ENCODE results near the gene SPON1. TPM values are rescaled to one million over a fixed set of nuclear protein-coding genes. Genes with fewer than 3 reads are reported as not detected.

Gene SPON1
- total RNA-seq, 3 donors from 2014 or later (not counting 1 experiment from before 2014, with no cell fraction given): 0.09 to 0.18 TPM; not detected in 1

GRCh38 chr11:13954591-13954990, 7.9 kb upstream of the SPON1 start:
- no peaks in the 10 kb centered on the region for H3K36me3 ChIP-seq (ENCODE audit: control insufficient read depth, insufficient read depth, low read length)
- ATAC-seq: no peak
- H3K27me3 ChIP-seq (ENCODE audit: control insufficient read depth, insufficient read depth, low read length): peaks cover 8% of the 10 kb centered on the region
- H3K9me3 Mint-ChIP-seq: no peaks in the 10 kb centered on the region
- H3K27me3 Mint-ChIP-seq (ENCODE audit: low read depth in 2 of 2): peaks cover 12 to 14% of the 10 kb centered on the region in 2 donors
- DNase-seq: no peak
- H3K9me3 ChIP-seq (ENCODE audit: control insufficient read depth, insufficient read depth, low read length): no peaks in the 10 kb centered on the region
- no peaks in the 10 kb centered on the region for H3K4me1 ChIP-seq (ENCODE audit: control insufficient read depth, insufficient read depth, low read length)
- intact Hi-C loops (cut with micrococcal nuclease): no loop called here
- WGBS (ENCODE audit: insufficient coverage): 93% methylated on average over 3 of the region's 3 CpGs
- no peak overlapping the region for H3K27ac Mint-ChIP-seq
- no peak overlapping the region for H3K4me3 ChIP-seq (ENCODE audit: low read length)
- no peak overlapping the region for H3K27ac ChIP-seq (ENCODE audit: low read length)
- TF ChIP-seq CTCF (IDR thresholded peaks at IDR 0.05): no peak
- H3K4me1 Mint-ChIP-seq: no peaks in the 10 kb centered on the region
- H3K36me3 Mint-ChIP-seq: no peaks in the 10 kb centered on the region
- no peak overlapping the region for H3K4me3 Mint-ChIP-seq

- H3K4me1 Mint-ChIP-seq: no peaks in the 10 kb centered on the region
- TF ChIP-seq CTCF (IDR thresholded peaks at IDR 0.05): peak; percentile 77
- no peaks in the 10 kb centered on the region for H3K9me3 Mint-ChIP-seq
- peak; percentile 59 to 81 (median 66) for ATAC-seq
- WGBS (ENCODE audit: insufficient coverage): 59% methylated on average over 4 of the region's 5 CpGs
- no peak overlapping the region for H3K4me3 Mint-ChIP-seq
- Histone ChIP-seq H3K4me3 (ENCODE audit: low read length) (no peak overlapping the region), H3K27me3 (ENCODE audit: control insufficient read depth, insufficient read depth, low read length) (peaks cover 10% of the 10 kb centered on the region), H3K4me1 (ENCODE audit: control insufficient read depth, insufficient read depth, low read length) (no peaks in the 10 kb centered on the region), H3K27ac (ENCODE audit: low read length) (no peak overlapping the region), H3K9me3 (ENCODE audit: control insufficient read depth, insufficient read depth, low read length) (no peaks in the 10 kb centered on the region), H3K36me3 (ENCODE audit: control insufficient read depth, insufficient read depth, low read length) (no peaks in the 10 kb centered on the region)
- intact Hi-C loops (cut with micrococcal nuclease): loop anchor here (1.0 kb wide), 1 partner anchor 293 kb away; no protein-coding TSS in a partner anchor
- H3K27me3 Mint-ChIP-seq (ENCODE audit: low read depth in 2 of 2): peaks cover 18 to 28% of the 10 kb centered on the region in 2 donors
- DNase-seq: peak; percentile 26 to 91
- H3K27ac Mint-ChIP-seq: no peak overlapping the region
- H3K36me3 Mint-ChIP-seq: no peaks in the 10 kb centered on the region
Observed at GRCh38 chr11:13955971-13956421, 6.5 kb upstream of the SPON1 start.

GRCh38 chr11:13956988-13957387, 5.5 kb upstream of the SPON1 start:
- 86% methylated on average over 1 of the region's 1 CpG for WGBS (ENCODE audit: insufficient coverage)
- Histone ChIP-seq H3K9me3 (ENCODE audit: control insufficient read depth, insufficient read depth, low read length) (no peaks in the 10 kb centered on the region), H3K27ac (ENCODE audit: low read length) (no peak overlapping the region), H3K27me3 (ENCODE audit: control insufficient read depth, insufficient read depth, low read length) (peaks cover 13% of the 10 kb centered on the region), H3K4me3 (ENCODE audit: low read length) (no peak overlapping the region), H3K36me3 (ENCODE audit: control insufficient read depth, insufficient read depth, low read length) (no peaks in the 10 kb centered on the region), H3K4me1 (ENCODE audit: control insufficient read depth, insufficient read depth, low read length) (no peaks in the 10 kb centered on the region)
- Mint-ChIP-seq H3K36me3 (no peaks in the 10 kb centered on the region), H3K9me3 (no peaks in the 10 kb centered on the region), H3K4me3 (no peak overlapping the region), H3K4me1 (no peaks in the 10 kb centered on the region), H3K27me3 (ENCODE audit: low read depth in 2 of 2) (peaks cover 22 to 37% of the 10 kb centered on the region in 2 donors), H3K27ac (no peak overlapping the region)
- intact Hi-C loops (cut with micrococcal nuclease): loop anchor here (1.0 kb wide), 1 partner anchor 292 kb away; no protein-coding TSS in a partner anchor
- TF ChIP-seq CTCF (IDR thresholded peaks at IDR 0.05): no peak
- DNase-seq (no peak), ATAC-seq (no peak)

Measured in natural killer cell (primary cell).